ENCODE results near the gene CCDC91.
"Not testable (repeated sequence)": the region's sequence is repeated elsewhere in the genome, so short reads cannot be mapped to it uniquely, and the experiment has no call there.

The CCDC91 gene

DNA sequence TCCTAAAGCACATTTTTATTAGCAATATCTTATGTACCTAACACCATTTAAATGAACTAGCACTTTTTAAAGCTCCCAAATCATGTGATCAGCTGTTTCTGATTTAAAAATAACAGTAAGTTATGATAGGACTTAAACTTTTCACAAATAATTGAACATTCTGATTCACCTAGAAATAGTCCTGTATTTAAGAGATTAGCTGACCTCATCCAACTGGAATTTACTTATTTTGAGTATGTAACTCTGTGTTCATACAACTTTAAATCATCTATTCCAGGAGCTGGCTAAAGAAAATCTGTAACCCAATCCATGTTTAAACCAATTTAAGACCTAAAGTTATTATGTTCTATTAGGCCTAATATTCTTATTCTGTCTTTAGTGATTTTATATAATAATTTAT is 184.3 kb downstream of the CCDC91 start:
- DNase-seq, result no peak

- DNase-seq, result no peak
Observed at GRCh38 chr12:28378736-28379135, 188.5 kb downstream of the CCDC91 start.

- DNase-seq, result not testable (repeated sequence)
Observed at GRCh38 chr12:28379779-28380178, 189.5 kb downstream of the CCDC91 start.

- DNase-seq, result no peak
Observed at GRCh38 chr12:28383368-28383767, 193.1 kb downstream of the CCDC91 start.

DNA sequence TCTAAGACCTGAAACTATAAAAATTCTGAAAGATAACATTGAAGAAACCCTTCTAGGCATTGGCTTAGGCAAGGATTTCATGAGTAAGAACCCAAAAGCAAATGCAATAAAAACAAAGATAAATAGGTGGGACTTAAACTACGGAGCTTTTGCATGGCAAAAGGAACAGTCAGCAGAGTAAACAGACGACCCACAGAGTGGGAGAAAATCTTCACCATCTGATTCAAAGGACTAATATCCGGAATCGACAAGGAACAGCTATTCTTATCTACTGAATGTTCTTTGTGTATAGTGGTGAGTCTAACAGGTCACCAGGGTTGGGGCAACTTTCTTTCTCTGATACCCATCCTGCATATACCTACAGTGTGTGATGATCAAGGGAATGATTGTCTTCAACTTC is 198.6 kb downstream of the CCDC91 start:
- no peak for DNase-seq

GRCh38 chr12:28390206-28390605 is 199.9 kb downstream of the CCDC91 start:
- no peak for DNase-seq

DNA sequence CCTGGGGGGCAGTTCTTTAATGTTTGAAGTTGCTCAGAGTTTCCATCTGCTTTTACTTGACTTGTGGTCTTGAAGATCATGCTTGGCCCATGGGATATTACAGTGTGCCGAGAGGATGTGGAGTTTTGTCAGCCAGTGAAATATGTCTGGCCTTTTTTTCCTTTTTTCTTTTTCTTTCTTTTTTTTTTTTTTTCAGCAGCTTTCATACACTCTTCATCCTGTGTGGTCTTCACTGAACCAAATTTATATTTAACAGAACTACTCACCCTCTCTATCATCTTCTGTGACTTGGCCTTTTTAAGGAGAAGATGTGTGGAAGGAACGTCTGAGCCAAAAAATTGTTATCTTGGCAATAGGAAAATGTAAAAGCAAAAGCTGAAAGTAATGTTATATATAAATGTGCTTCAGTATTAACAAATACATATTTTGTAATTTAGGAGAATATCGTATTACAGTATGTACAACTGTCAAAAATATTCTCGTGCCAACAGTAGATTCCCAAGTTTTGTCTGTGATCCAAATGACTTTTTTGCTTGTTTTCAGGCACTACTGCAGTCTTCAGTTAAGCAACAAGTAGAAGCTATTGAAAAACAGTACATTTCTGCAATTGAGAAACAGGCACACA is 200.6 kb downstream of the CCDC91 start:
- no peak for DNase-seq

DNA sequence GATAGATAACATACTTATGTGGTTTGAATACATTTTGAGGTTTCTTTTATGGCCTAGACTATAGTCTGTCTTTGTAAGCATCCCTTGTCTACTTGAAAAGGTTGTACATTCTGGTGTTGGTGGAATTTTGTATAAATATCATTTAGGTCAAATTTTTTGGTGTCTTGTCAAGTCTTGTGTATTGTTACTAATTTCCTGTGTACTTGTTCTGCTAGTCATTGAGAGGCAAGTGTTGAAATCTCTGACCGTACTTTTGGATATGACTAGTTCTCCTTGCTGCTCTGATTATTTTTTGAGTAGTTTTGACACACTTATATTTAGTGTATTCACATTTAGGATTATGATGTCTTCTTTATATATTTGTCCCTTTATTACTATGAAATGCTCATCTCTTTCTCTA is 219.6 kb downstream of the CCDC91 start:
- no peak for DNase-seq

DNA sequence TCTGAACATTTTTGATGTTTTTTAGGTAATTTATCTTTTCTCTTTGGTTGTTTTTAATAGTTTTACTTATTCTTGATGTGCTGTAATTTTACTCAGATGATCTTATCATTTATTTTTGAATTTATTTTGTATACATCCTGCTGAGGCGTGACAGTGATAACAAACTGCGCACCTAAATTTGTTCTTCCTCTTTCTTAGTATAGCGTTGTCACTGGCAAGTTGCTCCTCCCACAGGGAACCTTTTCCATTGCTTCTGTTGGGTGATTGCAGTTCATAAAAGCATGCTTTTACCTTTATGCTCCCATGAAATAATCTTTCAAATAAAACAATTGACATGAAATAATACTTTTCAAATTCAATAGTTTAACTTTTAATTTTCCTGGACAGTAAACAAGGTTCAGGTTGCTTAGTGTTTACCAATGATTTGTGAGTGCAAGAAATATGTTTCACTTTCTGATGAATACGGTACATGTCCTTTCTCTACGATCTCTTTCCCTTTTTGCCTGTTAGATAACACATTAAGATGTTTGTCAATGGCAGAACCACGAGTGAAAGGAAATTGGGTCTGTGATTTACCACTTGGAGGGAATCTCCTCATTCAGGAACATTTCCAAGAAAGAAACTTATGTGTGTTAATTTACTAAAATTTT is 223.3 kb downstream of the CCDC91 start:
- DNase-seq, result no peak

- no peak for DNase-seq
Observed at GRCh38 chr12:28415755-28416154, 225.5 kb downstream of the CCDC91 start.

DNA sequence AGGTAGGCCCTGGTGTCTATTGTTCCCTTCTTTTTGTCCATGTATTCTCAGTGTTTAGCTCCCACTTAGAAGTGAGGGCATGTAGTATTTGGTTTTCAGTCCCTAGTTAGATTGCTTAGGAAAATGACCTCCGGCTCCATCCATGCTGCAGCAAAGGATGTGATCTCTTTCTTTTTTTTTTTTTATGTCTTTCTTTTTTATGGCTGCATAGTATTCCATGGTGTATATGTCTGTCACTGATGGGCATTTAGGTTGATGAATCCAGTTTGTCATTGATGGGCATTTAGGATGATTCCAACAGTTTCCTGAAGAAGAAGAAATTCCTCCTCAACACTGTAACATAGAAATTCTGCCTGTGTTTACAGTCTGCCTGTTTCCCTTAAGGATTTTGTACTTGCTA is 231.1 kb downstream of the CCDC91 start:
- no peak for DNase-seq

DNA sequence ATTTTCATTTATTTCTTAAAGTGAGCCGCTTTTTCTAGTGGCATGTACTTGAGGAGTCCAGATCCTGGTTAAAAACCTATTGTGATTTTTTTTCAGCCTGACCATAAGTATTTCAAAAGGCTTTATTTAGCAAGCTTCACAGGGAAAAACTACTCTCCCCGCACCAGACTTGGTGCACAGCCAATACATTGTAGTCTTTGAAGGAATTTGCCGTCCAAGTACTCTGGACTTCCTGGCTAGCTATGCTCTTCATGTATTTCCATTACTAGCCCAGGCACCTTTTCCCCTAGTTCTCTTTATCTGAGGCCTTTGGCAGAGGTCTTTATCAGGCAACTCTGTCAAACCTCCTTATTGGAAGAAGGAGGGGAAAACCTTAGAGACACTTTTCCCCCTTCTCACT is 234.7 kb downstream of the CCDC91 start:
- no peak for DNase-seq

GRCh38 chr12:28425526-28425925 is 235.3 kb downstream of the CCDC91 start:
- DNase-seq, result no peak

- DNase-seq, result no peak
Observed at GRCh38 chr12:28427046-28427445, 236.8 kb downstream of the CCDC91 start.

- no peak for DNase-seq
Observed at GRCh38 chr12:28440081-28440608, 249.9 kb downstream of the CCDC91 start.

- DNase-seq, result no peak
Observed at GRCh38 chr12:28442101-28442500, 251.8 kb downstream of the CCDC91 start.

GRCh38 chr12:28443337-28443736 is 253.1 kb downstream of the CCDC91 start:
- no peak for DNase-seq

- no peak for DNase-seq
Observed at GRCh38 chr12:28446031-28446430, 255.8 kb downstream of the CCDC91 start.

DNA sequence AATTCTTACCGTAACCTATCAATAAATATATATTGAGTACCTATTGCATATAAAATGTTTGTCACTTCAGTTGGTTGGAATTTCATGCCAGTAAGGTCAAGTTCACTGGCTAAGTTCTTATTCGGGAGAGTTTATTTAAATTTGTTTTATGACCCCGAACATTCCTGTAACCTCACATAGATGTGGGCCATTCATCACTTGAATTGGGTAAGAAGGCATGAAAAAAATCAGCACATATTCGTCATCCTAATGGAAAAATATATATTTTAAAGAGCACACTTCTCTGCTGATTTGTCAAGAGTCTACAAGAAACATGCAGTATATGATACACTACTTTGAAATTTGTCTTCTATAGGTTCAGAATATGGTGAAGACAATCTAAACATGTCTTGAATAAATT is 263.4 kb downstream of the CCDC91 start:
- no peak for DNase-seq

GRCh38 chr12:28456934-28457710 is 266.9 kb downstream of the CCDC91 start:
- DNase-seq, result no peak

DNA sequence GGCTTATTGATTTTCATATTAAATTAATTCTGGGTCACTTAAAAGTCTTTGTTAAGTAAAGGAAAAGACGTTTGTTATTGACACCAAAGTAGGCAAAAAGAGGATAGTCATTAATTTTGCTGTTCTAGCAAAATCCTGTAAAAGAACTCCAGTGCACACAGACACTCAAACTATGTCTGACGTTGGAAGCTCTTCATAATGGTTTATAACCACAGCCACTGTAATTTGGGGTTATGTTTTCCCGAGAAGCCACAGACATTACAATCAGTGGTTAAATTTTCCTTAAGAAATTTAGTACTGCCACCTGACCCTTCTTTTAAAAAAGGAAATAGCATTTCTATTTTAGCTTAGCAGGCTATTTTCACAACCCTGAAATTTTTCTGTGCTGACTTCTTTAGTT is 267.5 kb downstream of the CCDC91 start:
- DNase-seq, result no peak

- no peak for DNase-seq
Observed at GRCh38 chr12:28459481-28459880, 269.2 kb downstream of the CCDC91 start.

- DNase-seq, result no peak
Observed at GRCh38 chr12:28460420-28461130, 270.3 kb downstream of the CCDC91 start.

Data from C1 segment of cervical spinal cord (tissue), 14 donors.